OCI-LY1 (cell line): ENCODE results near the gene HDHD5.
A peak's percentile ranks its signal among the peaks of the same experiment; 100 is the strongest.

Experiments used
- EZH2 ChIP-seq: fragments of 200-600 bp; sonication (generic), shearing (Covaris generic); IDR thresholded peaks from 2 replicates; pipeline ENCODE4 v1.8.0; 2017; ENCODE audit warnings: borderline replicate concordance, mixed run types, mild to moderate bottlenecking, antibody characterized with exemption, low read length, moderate library complexity, mixed read lengths
- TF ChIP-seq, protein P1 (sequence below): fragments of 200-600 bp; sonication (generic), shearing (Covaris generic); IDR thresholded peaks from 2 replicates; pipeline ENCODE4 v1.5.1; 2017; ENCODE audit warnings: mild to moderate bottlenecking, antibody characterized with exemption, low read length, moderate library complexity, mixed read lengths

DNA sequence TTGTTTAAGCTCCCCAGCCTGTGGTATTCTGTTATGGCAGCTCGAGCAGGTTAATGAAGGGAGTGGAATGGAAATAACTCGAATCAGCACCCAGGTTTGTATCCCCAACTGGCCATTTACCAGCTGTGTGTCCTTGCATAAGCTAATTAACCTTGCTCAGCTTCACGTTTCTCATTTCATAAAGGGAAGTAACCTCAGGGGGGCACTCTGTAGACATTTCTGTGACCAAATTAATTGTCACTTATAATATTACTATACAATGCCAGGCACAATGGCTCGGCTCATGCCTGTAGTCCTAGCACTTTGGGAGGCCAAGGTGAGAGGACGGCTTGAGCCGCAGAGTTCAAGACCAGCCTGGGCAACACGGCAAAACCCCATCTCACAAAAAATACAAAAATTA lies 46.4 kb upstream of the HDHD5 start:
- TF ChIP-seq, protein P1, sequence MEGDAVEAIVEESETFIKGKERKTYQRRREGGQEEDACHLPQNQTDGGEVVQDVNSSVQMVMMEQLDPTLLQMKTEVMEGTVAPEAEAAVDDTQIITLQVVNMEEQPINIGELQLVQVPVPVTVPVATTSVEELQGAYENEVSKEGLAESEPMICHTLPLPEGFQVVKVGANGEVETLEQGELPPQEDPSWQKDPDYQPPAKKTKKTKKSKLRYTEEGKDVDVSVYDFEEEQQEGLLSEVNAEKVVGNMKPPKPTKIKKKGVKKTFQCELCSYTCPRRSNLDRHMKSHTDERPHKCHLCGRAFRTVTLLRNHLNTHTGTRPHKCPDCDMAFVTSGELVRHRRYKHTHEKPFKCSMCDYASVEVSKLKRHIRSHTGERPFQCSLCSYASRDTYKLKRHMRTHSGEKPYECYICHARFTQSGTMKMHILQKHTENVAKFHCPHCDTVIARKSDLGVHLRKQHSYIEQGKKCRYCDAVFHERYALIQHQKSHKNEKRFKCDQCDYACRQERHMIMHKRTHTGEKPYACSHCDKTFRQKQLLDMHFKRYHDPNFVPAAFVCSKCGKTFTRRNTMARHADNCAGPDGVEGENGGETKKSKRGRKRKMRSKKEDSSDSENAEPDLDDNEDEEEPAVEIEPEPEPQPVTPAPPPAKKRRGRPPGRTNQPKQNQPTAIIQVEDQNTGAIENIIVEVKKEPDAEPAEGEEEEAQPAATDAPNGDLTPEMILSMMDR, result peak; percentile 58; the same call in 1 of the 2 replicates
- no peak for TF ChIP-seq EZH2
